Mesendoderm (in vitro differentiated cells): ENCODE results near the gene FSTL5.

ENCODE experiments used
- DNase-seq: peaks from one replicate; pipeline ENCODE4 v3.0.0; 2013
- H2AK5ac ChIP-seq: 2 replicates; pipeline ENCODE4 v1.6.1; 2013; ENCODE audit warnings: low read length, inconsistent platforms
- H2BK120ac ChIP-seq: 2 replicates; pipeline ENCODE4 v1.6.1; 2013; ENCODE audit warnings: low read depth, mild to moderate bottlenecking, low read length, moderate library complexity, mixed read lengths
- H2BK15ac ChIP-seq: replicated peaks from 2 replicates; pipeline ENCODE4 v1.6.1; 2013; ENCODE audit warnings: low read depth, mild to moderate bottlenecking, moderate library complexity
- H2BK5ac ChIP-seq: 2 replicates; pipeline ENCODE4 v1.6.1; 2013; ENCODE audit warnings: low read length, inconsistent platforms
- H3K18ac ChIP-seq: 2 replicates; pipeline ENCODE4 v1.6.1; 2013; ENCODE audit warnings: mild to moderate bottlenecking, low read length, mixed read lengths
- H3K23ac ChIP-seq: one replicate; pipeline ENCODE4 v1.6.1; 2013; ENCODE audit warnings: low read length
- H3K27ac ChIP-seq: 2 replicates; pipeline ENCODE4 v1.5.1; 2013; ENCODE audit warnings: low read depth, mild to moderate bottlenecking, inconsistent platforms, low read length, moderate library complexity
- H3K27me3 ChIP-seq: 2 replicates; pipeline ENCODE4 v1.6.1; 2013; ENCODE audit warnings: low read length, control low read depth, mild to moderate bottlenecking, inconsistent platforms; ENCODE audit not compliant: insufficient read depth, poor library complexity
- H3K36me3 ChIP-seq: 2 replicates; pipeline ENCODE4 v1.6.1; 2013; ENCODE audit warnings: low read length, inconsistent platforms; ENCODE audit not compliant: control insufficient read depth, insufficient read depth
- H3K4ac ChIP-seq: one replicate; pipeline ENCODE4 v1.6.1; 2013; ENCODE audit warnings: low read depth, mild to moderate bottlenecking, low read length, moderate library complexity
- H3K4me1 ChIP-seq: 2 replicates; pipeline ENCODE4 v1.6.1; 2013; ENCODE audit warnings: low read depth, low read length, inconsistent platforms; ENCODE audit not compliant: control insufficient read depth
- H3K4me2 ChIP-seq: 2 replicates; pipeline ENCODE4 v1.6.1; 2013; ENCODE audit warnings: low read length
- H3K4me3 ChIP-seq: 2 replicates; pipeline ENCODE4 v1.5.1; 2013; ENCODE audit warnings: mild to moderate bottlenecking, low read length
- H3K56ac ChIP-seq: one replicate; pipeline ENCODE4 v1.6.1; 2013; ENCODE audit warnings: low read length
- H3K79me1 ChIP-seq: 2 replicates; pipeline ENCODE4 v1.6.1; 2013; ENCODE audit warnings: low read length, inconsistent platforms
- H3K79me2 ChIP-seq: 2 replicates; pipeline ENCODE4 v1.6.1; 2013; ENCODE audit warnings: mild to moderate bottlenecking, low read length; ENCODE audit not compliant: control insufficient read depth, insufficient read depth
- H3K9ac ChIP-seq: 2 replicates; pipeline ENCODE4 v1.6.1; 2013; ENCODE audit warnings: low read length, inconsistent platforms
- H4K5ac ChIP-seq: one replicate; pipeline ENCODE4 v1.6.1; 2013; ENCODE audit warnings: low read length
- H4K8ac ChIP-seq: one replicate; pipeline ENCODE4 v1.6.1; 2013; ENCODE audit warnings: low read depth, mild to moderate bottlenecking, control low read depth, low read length, moderate library complexity
- WGBS: extraction: QIAGEN DNeasy Blood & Tissue Kit; methylation state at CpG from one replicate; pipeline ENCODE4 v1.1.7; 2013; ENCODE audit warnings: low lambda C conversion rate, missing lambda C conversion rate; ENCODE audit not compliant: insufficient coverage; ENCODE audit errors: extremely low coverage; 5-methylcytosine and 5-hydroxymethylcytosine counted together

Gene FSTL5

GRCh38 chr4:161827013-161827412 lies 336.8 kb downstream of the FSTL5 start:
- H3K36me3 ChIP-seq = no peaks in the 10 kb centered on the region

GRCh38 chr4:161823450-161823849 lies 340.4 kb downstream of the FSTL5 start:
- H4K5ac ChIP-seq = no peak overlapping the region
- H3K36me3 ChIP-seq = no peaks in the 10 kb centered on the region
- H2BK120ac ChIP-seq = no peak overlapping the region
- H3K79me2 ChIP-seq = no peaks in the 10 kb centered on the region
- no peaks in the 10 kb centered on the region for H3K79me1 ChIP-seq
- no peak overlapping the region for H2BK15ac ChIP-seq
- no peak overlapping the region for H3K4me3 ChIP-seq
- no peak overlapping the region for H3K23ac ChIP-seq
- H2AK5ac ChIP-seq = no peak overlapping the region
- H3K9ac ChIP-seq = no peak overlapping the region
- no peak overlapping the region for H3K4me2 ChIP-seq
- no peak overlapping the region for H3K27ac ChIP-seq
- H3K56ac ChIP-seq = no peak overlapping the region
- H3K4me1 ChIP-seq = no peaks in the 10 kb centered on the region
- no peak for DNase-seq
- no peak overlapping the region for H3K18ac ChIP-seq
- no peak overlapping the region for H2BK5ac ChIP-seq
- H4K8ac ChIP-seq = no peak overlapping the region
- H3K27me3 ChIP-seq = no peaks in the 10 kb centered on the region
- WGBS = no CpG with 5 or more reads among the region's 1 CpG
- H3K4ac ChIP-seq = no peak overlapping the region

More at GRCh38 chr4:161827013-161827412, 336.8 kb downstream of the FSTL5 start:
- Histone ChIP-seq H3K9ac (no peak overlapping the region), H3K79me2 (no peaks in the 10 kb centered on the region), H3K27me3 (no peaks in the 10 kb centered on the region), H3K4me2 (no peak overlapping the region), H3K23ac (no peak overlapping the region), H2BK5ac (no peak overlapping the region), H3K27ac (no peak overlapping the region), H3K4ac (no peak overlapping the region), H4K5ac (no peak overlapping the region), H3K4me1 (no peaks in the 10 kb centered on the region), H3K4me3 (no peak overlapping the region), H2BK15ac (no peak overlapping the region), H4K8ac (no peak overlapping the region), H3K79me1 (no peaks in the 10 kb centered on the region), H3K18ac (no peak overlapping the region), H2BK120ac (no peak overlapping the region), H2AK5ac (no peak overlapping the region), H3K56ac (no peak overlapping the region)
- no CpG with 5 or more reads among the region's 3 CpGs for WGBS
- peak; percentile 21 for DNase-seq

- DNase-seq = no peak
- Histone ChIP-seq H4K5ac (no peak overlapping the region), H3K9ac (no peak overlapping the region), H3K56ac (no peak overlapping the region), H2BK120ac (no peak overlapping the region), H3K79me2 (no peaks in the 10 kb centered on the region), H3K23ac (no peak overlapping the region), H3K4me2 (no peak overlapping the region), H3K18ac (no peak overlapping the region), H2AK5ac (no peak overlapping the region), H4K8ac (no peak overlapping the region), H3K27me3 (no peaks in the 10 kb centered on the region), H3K4ac (no peak overlapping the region), H3K4me3 (no peak overlapping the region), H3K4me1 (no peaks in the 10 kb centered on the region), H2BK5ac (no peak overlapping the region), H3K79me1 (no peaks in the 10 kb centered on the region), H3K36me3 (no peaks in the 10 kb centered on the region), H2BK15ac (no peak overlapping the region), H3K27ac (no peak overlapping the region)
- WGBS = no CpG with 5 or more reads among the region's 1 CpG
These were observed 341.6 kb downstream of the FSTL5 start for GRCh38 chr4:161822174-161822573.

GRCh38 chr4:161817914-161818313 lies 345.9 kb downstream of the FSTL5 start:
- Histone ChIP-seq H2BK5ac (no peak overlapping the region), H3K27ac (no peak overlapping the region), H3K23ac (no peak overlapping the region), H3K4me3 (no peak overlapping the region), H3K27me3 (no peaks in the 10 kb centered on the region), H3K79me2 (no peaks in the 10 kb centered on the region), H3K79me1 (no peaks in the 10 kb centered on the region), H2BK120ac (no peak overlapping the region), H3K4me2 (no peak overlapping the region), H3K56ac (no peak overlapping the region), H2BK15ac (no peak overlapping the region), H3K18ac (no peak overlapping the region), H3K4ac (no peak overlapping the region), H3K36me3 (no peaks in the 10 kb centered on the region), H4K5ac (no peak overlapping the region), H3K9ac (no peak overlapping the region), H2AK5ac (no peak overlapping the region), H4K8ac (no peak overlapping the region), H3K4me1 (no peaks in the 10 kb centered on the region)
- DNase-seq = no peak
- no CpG with 5 or more reads among the region's 11 CpGs for WGBS

GRCh38 chr4:161816958-161817357 lies 346.8 kb downstream of the FSTL5 start:
- H3K4ac ChIP-seq = no peak overlapping the region
- DNase-seq = no peak
- H3K27ac ChIP-seq = no peak overlapping the region
- no peak overlapping the region for H2BK120ac ChIP-seq
- H3K36me3 ChIP-seq = no peaks in the 10 kb centered on the region
- H3K18ac ChIP-seq = no peak overlapping the region
- H3K27me3 ChIP-seq = no peaks in the 10 kb centered on the region
- H3K56ac ChIP-seq = no peak overlapping the region
- H2AK5ac ChIP-seq = no peak overlapping the region
- H4K8ac ChIP-seq = no peak overlapping the region
- no peak overlapping the region for H3K9ac ChIP-seq
- no peak overlapping the region for H4K5ac ChIP-seq
- no peak overlapping the region for H2BK15ac ChIP-seq
- H3K4me2 ChIP-seq = no peak overlapping the region
- H3K4me3 ChIP-seq = no peak overlapping the region
- no peaks in the 10 kb centered on the region for H3K4me1 ChIP-seq
- no peaks in the 10 kb centered on the region for H3K79me1 ChIP-seq
- H3K79me2 ChIP-seq = no peaks in the 10 kb centered on the region
- no CpG with 5 or more reads among the region's 1 CpG for WGBS
- H2BK5ac ChIP-seq = no peak overlapping the region
- H3K23ac ChIP-seq = no peak overlapping the region

- no peak for DNase-seq
- no peak overlapping the region for H2BK15ac ChIP-seq
- H3K27ac ChIP-seq = no peak overlapping the region
- H3K36me3 ChIP-seq = no peaks in the 10 kb centered on the region
- WGBS = no CpG with 5 or more reads among the region's 1 CpG
- H3K4me1 ChIP-seq = no peaks in the 10 kb centered on the region
- no peak overlapping the region for H2BK5ac ChIP-seq
- H3K79me2 ChIP-seq = no peaks in the 10 kb centered on the region
- no peak overlapping the region for H3K18ac ChIP-seq
- no peak overlapping the region for H3K4me3 ChIP-seq
- H3K79me1 ChIP-seq = no peaks in the 10 kb centered on the region
- H3K4ac ChIP-seq = no peak overlapping the region
- no peak overlapping the region for H2BK120ac ChIP-seq
- H2AK5ac ChIP-seq = no peak overlapping the region
- H3K9ac ChIP-seq = no peak overlapping the region
- H3K27me3 ChIP-seq = no peaks in the 10 kb centered on the region
- no peak overlapping the region for H3K56ac ChIP-seq
- no peak overlapping the region for H3K23ac ChIP-seq
- H4K5ac ChIP-seq = no peak overlapping the region
- no peak overlapping the region for H3K4me2 ChIP-seq
- no peak overlapping the region for H4K8ac ChIP-seq
These were observed 348.0 kb downstream of the FSTL5 start for GRCh38 chr4:161815841-161816240.
